Loucy (cell line): ENCODE measurements around the gene ZNF615.
"Not testable (repeated sequence)": the region's sequence is repeated elsewhere in the genome, so short reads cannot be mapped to it uniquely, and the experiment has no call there.

Source experiments
- H2AFZ ChIP-seq: fragments of 200-600 bp; sonication (generic); 2 replicates; pipeline ENCODE4 v1.6.0; 2016; ENCODE audit warnings: antibody characterized with exemption, mild to moderate bottlenecking, low read length, moderate library complexity
- H3F3A ChIP-seq: fragments of 200-600 bp; 2 replicates; pipeline ENCODE4 v1.6.0; 2016; ENCODE audit warnings: antibody characterized with exemption, low read depth, mild to moderate bottlenecking
- H3K27me3 ChIP-seq: fragments of 200-600 bp; sonication (generic); 2 replicates; pipeline ENCODE4 v1.6.1; 2014; ENCODE audit warnings: low read length, mild to moderate bottlenecking; ENCODE audit not compliant: insufficient read depth, poor library complexity, severe bottlenecking
- H3K36me3 ChIP-seq: fragments of 200-600 bp; sonication (generic); 2 replicates; pipeline ENCODE4 v1.6.1; 2016; ENCODE audit warnings: low read length; ENCODE audit not compliant: insufficient read depth
- H3K4me1 ChIP-seq: fragments of 200-600 bp; sonication (generic); 2 replicates; pipeline ENCODE4 v1.5.1; 2014; ENCODE audit warnings: low read length, mild to moderate bottlenecking; ENCODE audit not compliant: insufficient read depth, poor library complexity, severe bottlenecking
- H3K4me2 ChIP-seq: fragments of 200-600 bp; sonication (generic); 2 replicates; pipeline ENCODE4 v1.6.0; 2014; ENCODE audit warnings: antibody characterized with exemption, low read length, low read depth, mild to moderate bottlenecking; ENCODE audit not compliant: poor library complexity, severe bottlenecking
- H3K4me3 ChIP-seq: fragments of 200-600 bp; sonication (generic); 2 replicates; pipeline ENCODE4 v1.5.1; 2014; ENCODE audit warnings: low read length, mild to moderate bottlenecking, mixed read lengths; ENCODE audit not compliant: poor library complexity, severe bottlenecking
- H3K79me2 ChIP-seq: fragments of 200-600 bp; sonication (generic); 2 replicates; pipeline ENCODE4 v1.6.1; 2014; ENCODE audit warnings: low read length; ENCODE audit not compliant: insufficient read depth
- H3K9ac ChIP-seq: fragments of 200-600 bp; sonication (generic); 2 replicates; pipeline ENCODE4 v1.6.0; 2014; ENCODE audit warnings: mild to moderate bottlenecking, low read depth, low read length, moderate library complexity; ENCODE audit not compliant: poor library complexity, severe bottlenecking
- H3K9me2 ChIP-seq: fragments of 200-600 bp; sonication (generic); replicated peaks from 2 replicates; pipeline ENCODE4 v1.6.1; 2016; ENCODE audit warnings: low read depth, low read length, mixed read lengths
- H3K9me3 ChIP-seq: fragments of 200-600 bp; sonication (generic); 2 replicates; pipeline ENCODE4 v1.6.1; 2014; ENCODE audit warnings: mild to moderate bottlenecking, antibody characterized with exemption, low read length, low read depth; ENCODE audit not compliant: insufficient read depth
- H4K20me1 ChIP-seq: fragments of 200-600 bp; sonication (generic); 2 replicates; pipeline ENCODE4 v1.6.0; 2014; ENCODE audit warnings: antibody characterized with exemption, low read length, mild to moderate bottlenecking; ENCODE audit not compliant: insufficient read depth, poor library complexity, severe bottlenecking
- CTCF ChIP-seq: fragments of 200-600 bp; sonication (generic); conservative IDR thresholded peaks from 2 replicates; pipeline ENCODE4 v1.5.1; 2014; ENCODE audit warnings: mild to moderate bottlenecking, antibody characterized with exemption, low read length
- EZH2phosphoT487 ChIP-seq: fragments of 200-600 bp; IDR thresholded peaks from 2 replicates; pipeline ENCODE4 v1.6.1; 2018; ENCODE audit warnings: antibody characterized with exemption, mild to moderate bottlenecking, moderate library complexity, borderline replicate concordance

Gene ZNF615

GRCh38 chr19:51983361-51983760 lies 24.6 kb downstream of the ZNF615 start:
- H3K9me3 ChIP-seq, result peaks cover 4% of the 10 kb centered on the region; the same call in 1 of the 2 replicates
- H4K20me1 ChIP-seq, result peaks cover 8% of the 10 kb centered on the region
- H3K4me1 ChIP-seq, result peaks cover 9% of the 10 kb centered on the region
- H3K27me3 ChIP-seq, result no peaks in the 10 kb centered on the region
- H2AFZ ChIP-seq, result no peak overlapping the region
- H3K79me2 ChIP-seq, result peaks cover 67% of the 10 kb centered on the region
- H3K4me2 ChIP-seq, result peak overlapping the region; percentile 26
- H3K9ac ChIP-seq, result no peak overlapping the region
- no peak overlapping the region for H3K4me3 ChIP-seq
- no peaks in the 10 kb centered on the region for H3F3A ChIP-seq
- H3K36me3 ChIP-seq, result no peaks in the 10 kb centered on the region
- TF ChIP-seq CTCF (no peak), EZH2phosphoT487 (no peak)
- no peaks in the 10 kb centered on the region for H3K9me2 ChIP-seq

- H3K79me2 ChIP-seq, result peaks cover 74% of the 10 kb centered on the region
- not testable (repeated sequence) for H3K36me3 ChIP-seq, H2AFZ ChIP-seq
These were observed 27.1 kb downstream of the ZNF615 start for GRCh38 chr19:51980926-51981325.

GRCh38 chr19:51980116-51980736 lies 27.8 kb downstream of the ZNF615 start:
- H3K9me2 ChIP-seq, result no peaks in the 10 kb centered on the region
- no peak for TF ChIP-seq EZH2phosphoT487
- no peak for TF ChIP-seq CTCF
- H3K4me3 ChIP-seq, result no peak overlapping the region
- no peak overlapping the region for H3K9ac ChIP-seq
- no peak overlapping the region for H3K4me2 ChIP-seq
- peaks cover 4% of the 10 kb centered on the region; the same call in 1 of the 2 replicates for H3K9me3 ChIP-seq
- no peaks in the 10 kb centered on the region for H3K36me3 ChIP-seq
- H2AFZ ChIP-seq, result no peak overlapping the region
- H3K4me1 ChIP-seq, result peaks cover 2% of the 10 kb centered on the region
- no peaks in the 10 kb centered on the region for H3K27me3 ChIP-seq
- H4K20me1 ChIP-seq, result no peaks in the 10 kb centered on the region
- H3K79me2 ChIP-seq, result peaks cover 66% of the 10 kb centered on the region
- no peaks in the 10 kb centered on the region for H3F3A ChIP-seq

More at GRCh38 chr19:51980926-51981325, 27.1 kb downstream of the ZNF615 start:
- not testable (repeated sequence) for H3K9me2 ChIP-seq, H3K9me3 ChIP-seq, H3K4me3 ChIP-seq, H3F3A ChIP-seq, H3K4me2 ChIP-seq, H3K9ac ChIP-seq, H3K4me1 ChIP-seq, H4K20me1 ChIP-seq, H3K27me3 ChIP-seq

- no peak overlapping the region for H2AFZ ChIP-seq
- no peak overlapping the region for H3K4me2 ChIP-seq
- no peaks in the 10 kb centered on the region for H3K4me1 ChIP-seq
- H3K27me3 ChIP-seq, result no peaks in the 10 kb centered on the region
- no peak for TF ChIP-seq CTCF
- no peak for TF ChIP-seq EZH2phosphoT487
- no peak overlapping the region for H3K9ac ChIP-seq
- no peaks in the 10 kb centered on the region for H3F3A ChIP-seq
- H3K9me2 ChIP-seq, result no peaks in the 10 kb centered on the region
- H3K79me2 ChIP-seq, result peaks cover 63% of the 10 kb centered on the region
- no peaks in the 10 kb centered on the region for H4K20me1 ChIP-seq
- H3K4me3 ChIP-seq, result no peak overlapping the region
- H3K36me3 ChIP-seq, result peaks cover 10% of the 10 kb centered on the region; the same call in 1 of the 2 replicates
- peaks cover 5% of the 10 kb centered on the region; the same call in 1 of the 2 replicates for H3K9me3 ChIP-seq
These were observed 29.1 kb downstream of the ZNF615 start for GRCh38 chr19:51978882-51979281.
